PC-3 (cell line): Measurements from ENCODE around the gene NKD2. TPM values are rescaled to one million over a fixed set of nuclear protein-coding genes. Genes with fewer than 3 reads are reported as not detected.

Experiments
- ATAC-seq: fragments of 200-7000 bp; cut with Tn5 transposase; 2 replicates; pipeline ENCODE4 v1.9.1; 2020; ENCODE audit warnings: mild to moderate bottlenecking, moderate library complexity
- BruUV-seq: library from RNA; stranded (reverse); fragments of 400-500 nt; replicated peaks from 2 replicates; lab custom pipeline; 2021; lab: Mats Ljungman, UMichigan
- CTCF ChIA-PET: fragments of 300-600 bp; sonication (Branson Sonifier 250); formaldehyde crosslinking; loops from one replicate; lab custom pipeline; 2022; ENCODE audit warnings: antibody characterized with exemption; lab: Charles Lee
- POLR2A ChIA-PET: fragments of 300-600 bp; sonication (Branson Sonifier 250); formaldehyde crosslinking; loops from one replicate; lab custom pipeline; 2022; ENCODE audit warnings: antibody characterized with exemption; ENCODE audit not compliant: unreplicated experiment; lab: Charles Lee
- DNase-seq: peaks from one replicate; pipeline ENCODE4 v3.0.0-alpha.2; 2015
- H2AFZ ChIP-seq: fragments of 300-600 bp; sonication (generic); 2 replicates; pipeline ENCODE4 v1.6.0; 2016; ENCODE audit warnings: antibody characterized with exemption, low read length
- H3F3A ChIP-seq: fragments of 300-600 bp; sonication (generic); one replicate; pipeline ENCODE4 v1.6.0; 2017; ENCODE audit warnings: antibody characterized with exemption, low read length, control low read depth, mild to moderate bottlenecking; ENCODE audit not compliant: unreplicated experiment
- H3K27ac ChIP-seq: fragments of 300-600 bp; sonication (generic); 2 replicates; pipeline ENCODE4 v1.5.1; 2016; ENCODE audit warnings: mild to moderate bottlenecking, low read length
- H3K27me3 ChIP-seq: fragments of 300-600 bp; sonication (generic); 2 replicates; pipeline ENCODE4 v1.6.1; 2016; ENCODE audit warnings: low read length, mixed read lengths
- H3K36me3 ChIP-seq: fragments of 300-600 bp; sonication (generic); 2 replicates; pipeline ENCODE4 v1.6.1; 2016; ENCODE audit warnings: low read depth, mixed run types, low read length, mixed read lengths
- H3K4me1 ChIP-seq: fragments of 300-600 bp; sonication (generic); 2 replicates; pipeline ENCODE4 v1.5.1; 2016; ENCODE audit warnings: low read length; ENCODE audit not compliant: insufficient read depth
- H3K4me2 ChIP-seq: fragments of 300-600 bp; sonication (generic); 2 replicates; pipeline ENCODE4 v1.6.0; 2016; ENCODE audit warnings: low read length
- H3K4me3 ChIP-seq: fragments of 300-600 bp; sonication (generic); 2 replicates; pipeline ENCODE4 v1.5.1; 2016; ENCODE audit warnings: mild to moderate bottlenecking, low read length, mixed read lengths
- H3K79me2 ChIP-seq: fragments of 300-600 bp; sonication (generic); 2 replicates; pipeline ENCODE4 v1.6.1; 2017; ENCODE audit warnings: low read length, mixed read lengths
- H3K9ac ChIP-seq: fragments of 300-600 bp; sonication (generic); 2 replicates; pipeline ENCODE4 v1.6.0; 2016; ENCODE audit warnings: mild to moderate bottlenecking, low read length
- H3K9me2 ChIP-seq: fragments of 300-600 bp; sonication (generic); replicated peaks from 2 replicates; pipeline ENCODE4 v1.6.1; 2016; ENCODE audit warnings: mixed run types, low read length, mixed read lengths
- H3K9me3 ChIP-seq: fragments of 300-600 bp; sonication (generic); 2 replicates; pipeline ENCODE4 v1.6.1; 2016; ENCODE audit warnings: low read length, mixed read lengths
- H4K20me1 ChIP-seq: fragments of 300-600 bp; sonication (generic); 2 replicates; pipeline ENCODE4 v1.6.1; 2016; ENCODE audit warnings: low read length, mixed read lengths
- CTCF ChIP-seq: fragments of 300-600 bp; sonication (generic); conservative IDR thresholded peaks from 2 replicates; pipeline ENCODE4 v1.5.1; 2017; ENCODE audit warnings: antibody characterized with exemption, low read depth, mild to moderate bottlenecking, low read length
- EZH2 ChIP-seq: fragments of 300-600 bp; sonication (generic); IDR thresholded peaks from one replicate; pipeline ENCODE4 v1.6.1; 2017; ENCODE audit warnings: antibody characterized with exemption, mild to moderate bottlenecking, low read length; ENCODE audit not compliant: unreplicated experiment
- EZH2phosphoT487 ChIP-seq: fragments of 300-600 bp; sonication (generic); IDR thresholded peaks from 2 replicates; pipeline ENCODE4 v1.6.1; 2018; ENCODE audit warnings: mild to moderate bottlenecking, antibody characterized with exemption, low read length, borderline replicate concordance
- intact Hi-C: fragments of 100-400 bp; cut with micrococcal nuclease; formaldehyde crosslinking; loops from 2 replicates; pipeline ENCODE4 v1.9.0; 2023
- total RNA-seq: library from RNA; depleted of rRNA; stranded (reverse); fragments of >200 nt; gene quantifications from 2 replicates; pipeline ENCODE4 v1.2.3, GENCODE V29; 2014

Gene NKD2
- total RNA-seq, 1 experiment from 2014 or later, result 1.6 TPM

- no TSS peak for BruUV-seq
- H3K9ac ChIP-seq, result no peak overlapping the region
- ATAC-seq, result no peak
These were observed 7.4 kb downstream of the NKD2 start for GRCh38 chr5:1016036-1016435.

GRCh38 chr5:1016476-1016875 lies 7.9 kb downstream of the NKD2 start:
- DNase-seq (no peak), ATAC-seq (no peak)
- ChIA-PET POLR2A (no interaction called here), CTCF (no interaction called here)
- TF ChIP-seq EZH2 (no peak), EZH2phosphoT487 (no peak), CTCF (no peak)
- H2AFZ ChIP-seq, result no peak overlapping the region
- H4K20me1 ChIP-seq, result no peaks in the 10 kb centered on the region
- no peaks in the 10 kb centered on the region for H3K9me3 ChIP-seq
- H3K4me3 ChIP-seq, result no peak overlapping the region
- no peak overlapping the region for H3K9ac ChIP-seq
- H3K4me2 ChIP-seq, result no peak overlapping the region
- H3K27ac ChIP-seq, result no peak overlapping the region
- no peaks in the 10 kb centered on the region for H3K79me2 ChIP-seq
- H3F3A ChIP-seq, result no peaks in the 10 kb centered on the region
- BruUV-seq, result no TSS peak
- no peaks in the 10 kb centered on the region for H3K4me1 ChIP-seq
- intact Hi-C loops, result no loop called here
- no peaks in the 10 kb centered on the region for H3K9me2 ChIP-seq
- no peaks in the 10 kb centered on the region for H3K27me3 ChIP-seq
- H3K36me3 ChIP-seq, result no peaks in the 10 kb centered on the region

More at GRCh38 chr5:1016036-1016435, 7.4 kb downstream of the NKD2 start:
- Histone ChIP-seq H3K36me3 (no peaks in the 10 kb centered on the region), H3K79me2 (no peaks in the 10 kb centered on the region), H4K20me1 (no peaks in the 10 kb centered on the region), H2AFZ (no peak overlapping the region), H3F3A (no peaks in the 10 kb centered on the region), H3K27ac (no peak overlapping the region), H3K9me3 (no peaks in the 10 kb centered on the region), H3K4me3 (no peak overlapping the region), H3K9me2 (no peaks in the 10 kb centered on the region), H3K4me1 (no peaks in the 10 kb centered on the region), H3K4me2 (no peak overlapping the region), H3K27me3 (no peaks in the 10 kb centered on the region)
- CTCF ChIA-PET, result no interaction called here
- DNase-seq, result no peak
- POLR2A ChIA-PET, result no interaction called here
- no peak for TF ChIP-seq EZH2phosphoT487
- no peak for TF ChIP-seq CTCF
- no peak for TF ChIP-seq EZH2
- intact Hi-C loops, result no loop called here

- Histone ChIP-seq H3K4me3 (no peak overlapping the region), H3K27me3 (no peaks in the 10 kb centered on the region), H3K9me2 (no peaks in the 10 kb centered on the region), H3K4me2 (no peak overlapping the region), H3K4me1 (no peaks in the 10 kb centered on the region), H3F3A (no peaks in the 10 kb centered on the region), H3K9me3 (no peaks in the 10 kb centered on the region), H3K79me2 (no peaks in the 10 kb centered on the region), H4K20me1 (no peaks in the 10 kb centered on the region), H3K36me3 (no peaks in the 10 kb centered on the region), H2AFZ (no peak overlapping the region), H3K27ac (no peak overlapping the region), H3K9ac (no peak overlapping the region)
- DNase-seq, result no peak
- no TSS peak for BruUV-seq
- no peak for ATAC-seq
- ChIA-PET POLR2A (no interaction called here), CTCF (no interaction called here)
- intact Hi-C loops, result no loop called here
- TF ChIP-seq EZH2 (no peak), EZH2phosphoT487 (no peak), CTCF (no peak)
These were observed 8.5 kb downstream of the NKD2 start for GRCh38 chr5:1017056-1017455.
